GM18909 (cell line): ENCODE data around the gene PNKP.

Experiments used
- ATAC-seq: cut with Tn5 transposase; IDR thresholded peaks from one replicate; pipeline ENCODE4 v1.9.1; 2021; ENCODE audit warnings: mild to moderate bottlenecking; ENCODE audit not compliant: unreplicated experiment, poor library complexity

PNKP gene

DNA sequence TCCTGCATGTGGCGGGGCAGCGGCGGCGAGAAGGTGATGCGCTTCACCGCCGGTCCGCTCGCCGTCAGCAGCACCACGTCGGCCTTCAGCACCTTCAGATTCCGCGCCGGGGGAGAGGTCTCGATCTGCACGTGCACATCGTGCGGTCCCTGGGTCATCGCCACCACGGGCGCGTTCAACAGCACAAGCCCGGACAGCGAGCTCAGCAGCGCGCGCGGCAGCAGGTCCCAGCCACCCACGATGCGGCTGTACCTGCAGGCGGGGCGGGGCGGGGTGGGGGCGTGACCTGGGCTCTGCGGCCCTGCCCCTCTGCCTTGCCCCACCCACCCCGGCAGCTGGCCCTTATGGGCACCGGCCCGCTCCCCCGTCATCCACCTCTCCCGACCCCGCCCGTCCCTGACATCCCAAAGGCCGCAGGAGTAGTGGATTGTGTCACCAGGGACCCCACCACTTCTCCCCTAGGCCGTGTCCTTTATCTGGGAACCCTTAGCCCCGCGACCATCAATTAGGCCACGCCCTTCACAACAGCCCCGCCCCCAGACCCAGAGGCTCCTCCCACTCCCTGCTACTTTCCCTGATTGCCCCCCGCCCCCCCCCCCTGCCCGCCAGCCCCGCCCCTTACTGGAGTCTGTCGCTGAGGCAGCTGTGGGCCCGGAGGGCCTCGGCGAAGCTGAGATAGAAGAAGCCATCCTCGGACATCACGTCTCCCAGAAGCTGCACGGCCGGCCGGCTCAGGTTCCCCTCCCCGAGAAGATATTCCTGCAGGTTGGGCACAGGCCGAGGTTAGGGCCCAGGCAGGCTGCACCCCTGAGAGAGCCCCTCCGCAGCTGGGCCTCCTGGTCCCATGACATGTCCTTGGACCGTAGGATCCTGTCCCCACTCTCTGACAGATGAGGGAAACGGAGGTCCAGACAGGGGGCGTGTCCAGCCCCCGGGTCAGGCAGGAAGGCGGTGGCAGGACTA lies 23.3 kb upstream of the PNKP start:
- ATAC-seq, result no peak

DNA sequence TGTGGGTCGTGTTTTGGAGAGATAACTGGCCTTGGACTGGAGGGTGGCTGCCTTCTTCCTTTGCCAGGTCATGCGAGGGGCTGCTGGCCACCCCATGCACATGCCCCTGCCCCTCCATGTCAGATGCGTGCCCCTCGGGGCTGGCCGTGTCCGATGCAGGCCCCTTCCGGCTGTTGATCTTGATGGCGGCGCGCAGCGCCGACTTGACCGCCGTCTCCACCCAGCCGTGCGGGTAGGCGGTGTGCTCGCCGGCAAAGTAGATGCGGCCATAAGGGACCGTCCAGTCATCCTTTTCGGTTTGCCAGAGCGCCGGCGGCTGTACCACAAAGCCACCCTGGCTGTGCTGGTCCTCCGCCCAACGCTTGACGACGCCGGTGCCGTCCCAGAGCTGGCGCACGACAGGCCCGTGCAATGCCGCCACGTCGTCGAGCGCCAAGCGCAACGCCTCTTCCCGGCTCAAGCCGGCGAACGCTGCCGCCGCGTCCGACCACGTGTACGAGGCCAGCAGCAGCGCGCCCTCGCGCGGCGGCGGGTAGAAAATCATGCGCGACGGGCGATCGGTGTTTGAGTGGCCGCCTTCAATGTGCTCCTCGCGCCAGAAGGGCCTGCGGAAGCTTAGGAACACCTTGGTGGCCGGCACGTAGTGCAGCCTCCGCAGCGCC lies 22.4 kb upstream of the PNKP start:
- ATAC-seq, result no peak

DNA sequence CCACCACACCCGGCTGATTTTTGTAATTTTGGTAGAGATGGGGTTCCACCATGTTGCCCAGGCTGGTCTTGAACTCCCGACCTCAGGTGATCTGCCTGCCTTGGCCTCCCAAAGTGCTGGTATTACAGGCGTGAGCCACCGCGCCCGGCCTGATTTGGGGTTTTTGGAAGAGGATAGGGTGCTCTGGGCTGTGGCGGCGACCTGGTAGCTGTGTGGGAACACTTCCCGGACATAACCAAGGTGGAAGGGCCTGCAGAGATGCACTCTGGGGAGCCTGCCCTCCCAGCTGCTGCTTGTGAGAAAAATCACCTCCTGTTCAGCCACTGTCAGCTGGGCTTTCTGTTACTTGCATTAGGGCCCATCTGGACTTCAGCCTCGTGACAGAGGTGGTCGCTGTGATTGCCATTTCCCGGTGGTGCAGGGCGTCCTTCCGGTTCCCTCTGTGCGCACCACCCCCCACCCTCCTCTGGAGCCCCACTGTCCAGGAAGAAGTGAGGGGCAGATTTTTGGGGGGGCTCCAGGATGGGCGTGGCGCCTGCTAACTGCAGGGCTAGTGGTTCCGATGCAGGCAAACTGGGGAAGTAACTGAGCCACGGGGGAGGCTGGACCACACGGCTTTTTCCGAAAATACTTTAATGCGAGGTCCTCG lies 21.8 kb upstream of the PNKP start:
- ATAC-seq, result no peak

DNA sequence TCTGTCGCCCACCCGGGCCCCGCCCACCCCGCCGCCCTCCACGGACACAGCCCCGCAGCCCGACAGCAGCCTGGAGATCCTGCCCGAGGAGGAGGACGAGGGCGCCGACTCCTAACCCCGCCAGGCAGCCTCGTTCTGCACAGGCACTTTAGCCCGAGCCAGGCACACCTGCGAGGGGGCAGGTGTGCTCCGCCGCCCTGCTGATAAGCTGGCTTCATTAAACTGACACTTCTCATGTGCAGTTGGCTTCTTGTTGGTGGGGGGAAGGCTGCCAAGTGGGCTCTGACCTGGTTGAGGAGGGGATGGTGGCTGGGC lies 21.1 kb upstream of the PNKP start:
- ATAC-seq, result no peak

DNA sequence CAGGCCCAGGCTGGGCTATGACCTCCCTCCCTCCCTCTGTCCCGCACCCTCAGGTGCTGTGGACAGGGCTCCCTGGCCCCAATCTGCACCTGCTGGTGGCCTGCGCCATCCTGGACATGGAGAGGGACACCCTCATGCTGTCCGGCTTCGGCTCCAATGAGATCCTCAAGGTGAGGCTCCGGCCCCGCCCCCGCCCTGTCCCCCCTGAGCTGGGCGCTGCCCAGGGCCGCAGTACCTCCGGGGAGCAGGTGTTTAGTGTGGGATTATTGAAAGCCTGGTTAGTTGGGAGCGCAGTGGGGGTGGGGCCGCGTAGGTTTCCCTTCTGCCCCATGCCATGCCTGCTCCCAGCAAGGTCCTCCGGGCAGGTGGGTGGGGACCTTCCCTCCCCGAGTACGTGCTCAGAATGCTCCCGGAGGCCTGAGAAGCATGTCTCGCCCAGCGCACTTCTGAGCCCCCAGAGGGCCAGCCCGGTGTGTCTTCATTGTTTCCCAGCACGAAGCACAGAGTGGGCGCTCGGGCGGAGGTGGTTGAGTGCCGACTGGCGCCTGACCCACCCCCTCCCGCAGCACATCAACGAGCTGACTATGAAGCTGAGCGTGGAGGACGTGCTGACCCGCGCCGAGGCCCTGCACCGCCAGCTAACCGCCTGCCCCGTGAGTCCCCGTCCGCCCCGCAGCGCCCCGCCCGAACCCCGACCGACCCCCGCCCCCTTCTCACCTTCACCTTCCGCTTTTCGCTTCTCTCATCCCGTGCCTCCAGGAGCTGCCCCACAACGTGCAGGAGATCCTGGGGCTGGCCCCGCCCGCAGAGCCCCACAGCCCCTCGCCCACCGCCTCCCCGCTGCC lies 20.5 kb upstream of the PNKP start:
- ATAC-seq, result no peak

DNA sequence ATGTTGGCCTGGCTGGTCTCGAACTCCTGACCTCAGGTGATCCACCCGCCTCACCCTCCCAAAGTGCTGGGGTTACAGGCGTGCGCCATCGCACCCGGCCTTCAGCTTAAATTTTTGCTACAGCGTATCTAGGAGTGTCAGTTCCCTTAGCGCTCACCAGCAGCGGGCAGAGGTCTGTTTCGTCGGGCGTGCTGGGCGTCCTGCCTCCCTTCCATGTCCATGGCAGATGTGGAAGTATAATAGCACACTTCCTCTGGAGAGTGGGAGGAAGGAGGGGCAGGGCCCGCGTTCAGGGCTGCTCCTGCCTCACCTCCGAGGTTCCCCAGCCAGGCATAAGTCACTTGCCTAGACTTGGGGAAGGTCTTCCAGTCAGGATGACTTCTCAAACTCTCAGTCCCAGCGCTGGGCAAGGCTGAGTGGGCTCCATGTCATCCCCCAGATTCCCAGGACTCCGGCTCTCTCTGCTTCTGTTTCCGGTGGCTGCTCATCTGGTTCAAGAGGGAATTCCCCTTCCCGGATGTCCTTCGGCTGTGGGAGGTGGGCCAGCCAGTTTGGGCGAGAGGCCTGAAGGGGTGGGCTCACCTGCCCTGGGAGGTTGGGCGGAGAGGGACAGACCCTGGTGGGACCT lies 19.8 kb upstream of the PNKP start:
- ATAC-seq, result no peak

DNA sequence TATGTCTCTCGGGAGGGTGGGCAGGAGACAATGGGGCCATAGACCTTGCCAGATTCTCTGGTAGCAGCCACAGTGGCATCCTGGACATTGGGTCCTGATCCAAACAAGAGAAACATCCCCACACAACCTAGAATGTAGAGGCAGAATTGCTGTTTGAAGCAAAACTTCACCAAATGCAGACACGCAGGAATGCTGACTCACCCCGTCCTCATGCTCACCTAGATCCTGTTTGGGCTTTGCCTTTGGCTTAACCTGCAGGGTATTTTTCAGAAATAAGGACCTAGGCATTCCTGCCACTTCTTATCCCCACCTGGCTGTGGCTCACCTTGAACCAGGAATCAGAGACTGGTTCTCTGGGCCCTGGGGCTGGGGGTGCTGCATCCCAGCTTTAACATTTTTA lies 17.4 kb upstream of the PNKP start:
- ATAC-seq, result no peak

DNA sequence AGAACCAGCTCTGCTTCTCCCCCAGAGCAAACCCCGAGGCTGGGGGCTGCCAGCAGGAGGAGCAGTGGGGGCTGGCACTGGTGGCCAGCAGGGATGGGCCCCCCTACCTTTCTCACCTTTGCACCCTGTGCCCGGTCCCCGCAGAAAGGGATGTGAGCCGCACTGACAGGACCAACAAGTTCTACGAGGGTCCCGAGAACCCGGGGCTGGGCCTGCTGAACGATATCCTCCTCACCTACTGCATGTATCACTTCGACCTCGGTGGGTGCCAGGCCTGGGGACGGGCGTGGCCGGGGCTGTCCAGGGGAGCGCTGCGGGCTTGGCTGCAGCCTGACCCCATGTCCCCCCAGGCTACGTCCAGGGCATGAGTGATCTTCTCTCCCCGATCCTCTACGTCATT lies 16.7 kb upstream of the PNKP start:
- no peak for ATAC-seq

DNA sequence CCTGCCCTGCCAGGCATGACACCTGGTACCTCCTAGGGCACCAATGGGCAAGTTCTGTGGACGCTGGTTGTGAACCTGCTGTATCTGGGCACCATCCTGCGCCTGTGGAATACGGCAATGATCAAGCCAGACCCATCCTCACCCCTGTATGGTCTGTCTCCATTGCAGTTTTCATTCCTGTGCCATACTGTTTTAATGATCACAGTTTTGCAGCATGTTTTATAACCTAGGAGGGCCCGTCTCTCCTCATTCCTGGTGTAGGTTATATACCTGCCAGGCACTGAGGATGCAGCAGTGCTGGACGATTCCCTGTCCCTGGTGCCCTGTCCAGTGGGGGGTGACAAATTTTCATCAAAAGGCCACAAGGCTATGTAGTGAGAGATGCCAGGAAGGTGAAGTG lies 15.7 kb upstream of the PNKP start:
- no peak for ATAC-seq

DNA sequence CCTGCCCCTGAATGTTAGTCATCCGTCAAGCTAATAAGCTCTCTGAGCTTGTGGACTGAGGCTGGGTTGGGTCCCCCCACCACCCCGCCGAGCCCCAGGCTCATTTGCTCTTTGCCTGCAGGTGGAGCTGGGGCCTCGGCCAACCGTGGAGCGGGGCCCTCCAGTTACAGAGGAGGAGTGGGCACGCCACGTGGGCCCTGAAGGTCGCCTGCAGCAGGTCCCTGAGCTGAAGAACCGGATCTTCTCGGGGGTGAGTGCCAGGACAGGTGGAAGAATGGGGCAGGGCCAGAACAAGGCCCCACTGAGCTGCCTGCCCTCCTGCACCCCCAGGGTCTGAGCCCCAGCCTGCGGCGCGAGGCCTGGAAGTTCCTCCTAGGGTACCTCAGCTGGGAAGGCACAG lies 15.3 kb upstream of the PNKP start:
- ATAC-seq, result no peak

DNA sequence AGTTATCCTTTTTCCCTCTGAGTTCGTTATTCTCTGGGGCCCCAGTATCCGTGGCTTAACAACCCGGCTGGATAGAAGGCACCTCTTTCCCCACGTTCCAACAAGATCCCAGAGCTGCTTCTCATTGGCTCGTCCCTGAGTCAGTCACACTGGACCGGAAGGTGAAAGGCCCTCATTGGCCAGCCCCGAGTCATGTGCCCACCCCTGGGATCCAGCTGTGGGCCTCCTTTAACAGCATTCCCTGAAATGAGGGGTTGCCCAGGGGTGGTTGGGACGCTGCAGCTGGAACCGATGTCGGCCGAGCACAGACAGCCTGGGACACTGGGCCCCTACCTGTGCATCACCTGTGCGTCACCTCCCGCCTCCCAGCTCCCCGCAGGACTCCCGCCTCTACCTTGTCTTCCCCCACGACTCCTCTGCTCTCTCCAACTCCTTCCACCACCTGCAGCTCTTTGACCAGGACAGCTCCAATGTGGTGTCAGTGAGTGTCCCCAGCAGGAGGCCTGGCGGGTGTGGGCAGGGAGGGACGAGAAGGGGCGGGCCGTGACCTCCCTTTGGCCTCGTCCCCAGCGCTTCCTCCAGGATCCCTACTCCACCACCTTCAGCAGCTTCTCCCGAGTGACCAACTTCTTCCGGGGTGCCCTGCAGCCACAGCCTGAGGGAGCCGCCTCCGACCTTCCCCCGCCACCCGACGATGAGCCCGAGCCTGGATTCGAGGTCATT lies 14.5 kb upstream of the PNKP start:
- ATAC-seq, result no peak

DNA sequence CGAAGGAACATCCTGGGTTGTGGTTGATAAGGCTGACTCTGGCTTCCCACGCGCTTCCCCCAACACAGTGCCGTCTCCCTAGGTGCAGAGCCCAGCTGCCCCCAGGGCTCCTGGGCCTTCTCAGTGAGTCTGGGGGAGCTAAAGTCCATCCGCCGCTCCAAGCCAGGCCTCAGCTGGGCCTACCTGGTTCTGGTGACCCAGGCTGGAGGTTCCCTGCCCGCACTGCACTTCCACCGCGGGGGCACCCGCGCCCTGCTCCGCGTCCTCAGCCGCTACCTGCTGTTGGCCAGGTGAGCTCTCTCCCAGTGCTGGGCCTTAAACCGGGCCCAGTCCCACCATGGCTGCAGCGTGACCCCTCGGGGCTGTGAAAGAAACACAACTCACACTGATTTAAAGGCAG lies 13.8 kb upstream of the PNKP start:
- no peak for ATAC-seq

DNA sequence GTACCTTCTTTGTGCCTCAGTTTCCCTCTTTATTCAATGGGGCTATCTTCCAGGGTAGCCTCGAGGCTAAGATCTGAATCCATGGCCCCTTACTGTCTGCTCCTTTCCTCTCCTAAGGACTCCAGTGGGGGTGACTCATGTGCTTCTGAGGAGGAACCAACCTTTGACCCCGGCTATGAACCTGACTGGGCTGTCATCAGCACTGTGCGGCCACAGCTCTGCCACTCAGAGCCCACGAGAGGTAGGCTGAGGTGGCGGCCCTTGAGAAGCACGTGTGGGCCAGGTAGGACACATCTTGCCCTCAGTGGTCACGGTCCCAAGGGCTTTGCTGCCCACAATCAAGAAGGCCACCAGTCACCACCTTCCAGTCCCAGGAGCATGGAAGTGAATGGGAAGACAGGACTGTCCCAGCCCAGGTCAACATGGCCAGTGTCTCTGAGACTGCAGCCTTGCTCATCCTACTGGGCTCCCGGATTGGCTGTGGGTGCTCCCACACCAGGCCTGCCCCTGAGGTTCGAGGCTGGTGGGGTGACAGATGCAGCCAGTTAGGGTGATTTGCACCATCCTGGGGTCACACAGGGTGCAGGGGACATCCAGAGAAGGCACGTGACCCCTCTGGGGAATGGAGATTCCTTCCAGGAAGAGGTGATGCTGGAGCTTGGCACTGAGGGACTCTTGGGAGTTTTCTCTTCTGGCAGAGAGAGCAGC lies 12.9 kb upstream of the PNKP start:
- no peak for ATAC-seq

DNA sequence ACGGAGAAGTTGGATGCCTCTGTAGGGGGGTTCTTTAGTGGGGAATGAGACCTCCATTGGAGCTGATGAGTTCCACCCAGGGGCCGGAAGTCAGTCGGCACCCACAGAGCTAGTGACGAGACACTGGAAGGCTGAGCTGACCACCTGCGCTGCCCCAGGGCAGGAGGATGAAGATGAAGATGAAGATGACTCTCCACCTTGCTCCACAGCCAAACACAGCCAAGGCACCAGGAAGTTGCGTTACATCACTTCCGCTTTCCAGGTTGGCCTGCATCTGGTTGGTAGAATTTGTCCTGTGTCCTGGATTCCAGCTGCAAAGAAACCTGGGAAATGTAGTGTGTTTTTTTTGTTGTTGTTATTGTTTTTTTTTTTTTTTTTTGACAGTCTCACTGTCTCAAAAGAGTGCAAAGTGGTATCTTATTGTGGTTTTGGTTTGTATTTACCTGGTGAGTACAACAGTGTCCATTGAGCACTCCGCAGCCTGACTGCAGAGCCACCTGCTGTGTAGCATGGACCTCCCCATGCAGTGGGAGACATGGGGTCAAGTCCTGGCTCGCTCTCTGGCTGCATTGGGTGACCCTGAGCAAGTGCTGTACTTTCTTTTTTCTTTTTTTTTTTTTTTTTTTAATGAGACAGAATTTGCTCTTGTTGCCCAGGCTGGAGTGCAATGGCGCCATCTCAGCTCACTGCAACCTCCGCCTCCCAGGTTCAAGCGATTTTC lies 12.0 kb upstream of the PNKP start:
- no peak for ATAC-seq

DNA sequence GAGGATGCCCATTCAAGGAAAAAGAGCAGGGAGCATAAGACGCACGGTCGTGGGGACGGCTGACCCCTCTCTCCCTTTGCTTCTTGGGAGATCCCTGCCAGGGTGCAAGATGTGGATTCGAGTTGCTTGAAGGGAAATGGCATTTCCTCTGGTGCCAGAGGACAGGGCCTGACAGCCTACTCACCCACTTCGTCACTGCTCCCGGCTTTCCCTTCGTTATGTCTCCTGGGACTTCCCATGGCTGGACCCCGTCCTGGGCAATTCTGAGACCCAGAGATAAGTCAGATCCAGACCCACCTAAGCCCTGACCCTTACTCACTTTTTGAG lies 11.3 kb upstream of the PNKP start:
- no peak for ATAC-seq

DNA sequence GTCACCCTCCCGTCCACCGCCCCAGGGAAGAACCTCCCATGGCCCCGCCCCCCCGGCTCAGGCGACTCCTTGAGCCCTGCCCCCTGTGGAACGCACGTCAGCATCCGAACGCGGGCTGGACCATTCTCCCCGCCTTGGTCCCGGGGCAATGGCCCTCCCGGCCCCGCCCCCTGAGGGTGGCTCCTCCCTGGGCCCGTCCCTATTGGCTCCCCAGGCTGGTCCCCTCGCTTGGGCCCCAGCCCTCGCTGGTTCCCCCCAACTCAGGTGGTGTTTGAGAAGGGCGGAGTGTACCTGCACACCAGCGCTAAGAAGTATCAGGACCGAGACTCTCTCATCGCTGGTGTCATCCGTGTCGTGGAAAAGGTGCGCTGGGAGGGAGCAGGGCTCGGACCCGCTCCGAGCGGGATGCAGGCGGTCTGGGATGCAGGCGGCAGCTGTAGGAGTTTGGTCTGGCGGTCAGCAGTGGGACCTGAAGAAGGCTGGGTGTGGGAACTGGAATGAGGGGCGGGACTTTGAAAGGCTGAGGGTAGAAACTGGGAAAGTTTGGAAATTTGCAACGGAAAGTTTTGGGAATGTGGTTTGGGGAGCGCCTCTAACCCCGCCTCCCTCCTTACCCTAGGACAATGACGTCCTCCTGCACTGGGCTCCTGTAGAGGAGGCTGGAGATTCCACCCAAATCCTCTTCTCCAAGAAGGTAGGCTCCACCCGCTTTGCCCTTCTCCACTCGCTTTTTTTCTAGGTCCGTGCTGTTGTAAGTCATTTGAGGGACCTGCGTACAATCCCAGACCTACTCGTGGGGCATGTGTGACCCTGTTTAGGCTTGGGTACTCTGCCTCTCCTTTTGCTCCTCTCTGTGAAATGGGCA lies 10.7 kb upstream of the PNKP start:
- peak; percentile 52 for ATAC-seq

DNA sequence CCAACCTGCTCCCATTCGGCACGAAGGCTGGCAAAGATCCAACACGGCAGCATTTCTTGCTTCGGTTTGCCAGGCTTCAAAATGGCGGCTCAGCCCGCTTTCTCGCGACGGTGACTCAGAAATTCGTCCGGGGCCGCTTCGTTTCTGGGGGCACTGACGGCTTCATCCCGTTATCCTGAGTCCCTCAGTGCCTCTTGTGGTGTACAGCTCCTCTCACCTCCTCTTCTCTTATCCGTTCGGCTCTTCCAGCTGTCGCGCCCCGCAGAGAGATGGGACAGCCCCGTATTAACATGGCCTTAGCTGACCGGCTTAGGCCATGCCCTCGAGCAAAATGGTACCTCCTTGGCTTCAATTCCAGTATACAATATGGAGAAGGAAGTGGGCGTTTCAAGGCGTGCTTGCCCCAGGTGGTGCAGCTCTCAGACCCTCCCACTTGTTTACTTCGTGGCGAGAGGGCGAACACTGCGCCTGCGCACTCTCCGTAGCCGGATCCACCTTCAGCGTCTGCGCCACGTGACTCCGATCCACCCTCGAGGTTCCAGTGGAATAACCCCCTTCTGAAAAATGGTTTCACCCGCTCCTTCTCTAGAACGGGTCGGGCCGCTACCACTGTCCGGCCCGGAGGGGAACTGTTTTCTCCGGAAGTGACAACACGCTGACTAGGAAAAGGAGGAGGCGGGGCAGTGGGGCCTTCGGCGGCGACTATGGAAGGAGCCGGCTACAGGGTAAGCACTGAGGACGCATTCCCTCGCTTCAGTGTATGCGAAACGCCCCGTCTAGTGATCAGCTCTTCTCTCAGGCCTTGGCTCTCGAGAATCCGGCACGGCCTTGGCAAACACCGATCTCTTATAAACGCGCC lies 9.9 kb upstream of the PNKP start, which contains the start of the genes AKT1S1 and TBC1D17:
Gene AKT1S1, minus strand, starts transcription at position 336 of the 859 bp plus-strand sequence. CDS start 4,060 bp downstream, outside the sequence.
Gene TBC1D17, plus strand, starts transcription at position 683 of the 859 bp plus-strand sequence. Its CDS starts 22 bp downstream, at position 705.
- peak; percentile 63 for ATAC-seq
